K562 (cell line): ENCODE results near the gene NOP14. TPM values are rescaled to one million over a fixed set of nuclear protein-coding genes. Genes with fewer than 3 reads are reported as not detected.

Experiments
- ATAC-seq: fragments of 200-7000 bp; cut with Tn5 transposase; 3 replicates; pipeline ENCODE4 v1.9.1; 2020; ENCODE audit warnings: moderate library complexity
- BruUV-seq: library from RNA; stranded (reverse); fragments of 400-500 nt; replicated peaks from 2 replicates; lab custom pipeline; 2021; lab: Mats Ljungman, UMichigan
- CTCF ChIA-PET: fragments of 300-600 bp; formaldehyde crosslinking; extraction: SDS; loops from one replicate; lab custom pipeline; 2021; ENCODE audit warnings: low intra/inter-chr PET ratio; lab: Yijun Ruan, JAX
- POLR2A ChIA-PET: fragments of 300-600, 350-650 bp; sonication (Branson Sonifier 250); formaldehyde crosslinking; extraction: SDS; loops from one replicate; lab custom pipeline; 2021; ENCODE audit warnings: antibody characterized with exemption, inconsistent platforms; lab: Yijun Ruan, JAX
- DNase-seq, 4 experiments: peaks; one replicate each; pipeline versions ENCODE4 v3.0.0 to v3.0.0-alpha.2; 2011 to 2018; ENCODE audit warnings: low spot score in 3 of 4, mixed read lengths in 3 of 4; ENCODE audit errors: extremely low read depth in 1 of 4
- FAIRE-seq: peaks from 2 replicates; lab custom pipeline; 2011; peaks lifted over from hg19 to GRCh38; lab: Jason Lieb, UNC
- H2AFZ ChIP-seq: 2 replicates; pipeline ENCODE4 v1.6.0; 2011; ENCODE audit warnings: low read depth, low read length, control low read depth, inconsistent platforms
- H3K27ac ChIP-seq: fragments of 200-600 bp; 3 replicates; pipeline ENCODE4 v1.8.0; 2011; ENCODE audit warnings: low read depth, mild to moderate bottlenecking, control low read depth, inconsistent platforms, low read length, moderate library complexity, mixed read lengths; ENCODE audit errors: extremely low read depth
- H3K27me3 ChIP-seq, 2 experiments: fragments of 300-600 bp in 1 of 2; 2 replicates in 1 of 2; 3 replicates in 1 of 2; pipeline versions ENCODE4 v1.6.0 to v1.8.0; 2011; ENCODE audit warnings: inconsistent platforms in 2 of 2, low read length in 2 of 2, mild to moderate bottlenecking in 1 of 2, mixed read lengths in 1 of 2, moderate library complexity in 1 of 2; ENCODE audit not compliant: control insufficient read depth in 2 of 2, insufficient read depth in 2 of 2
- H3K36me3 ChIP-seq: fragments of 300-600 bp; 3 replicates; pipeline ENCODE4 v1.8.0; 2011; ENCODE audit warnings: mild to moderate bottlenecking, low read length, inconsistent platforms; ENCODE audit not compliant: control insufficient read depth, insufficient read depth
- H3K4me1 ChIP-seq, 2 experiments: fragments of 200-600 bp in 1 of 2; replicated peaks in 1 of 2; 2 replicates in 1 of 2; 3 replicates in 1 of 2; pipeline versions ENCODE4 v1.5.1 to v1.8.0; 2011; ENCODE audit warnings: inconsistent platforms in 2 of 2, low read length in 2 of 2, mild to moderate bottlenecking in 1 of 2, mixed read lengths in 1 of 2, moderate library complexity in 1 of 2; ENCODE audit not compliant: control insufficient read depth in 2 of 2, insufficient read depth in 2 of 2
- H3K4me2 ChIP-seq: 2 replicates; pipeline ENCODE4 v1.6.1; 2011; ENCODE audit warnings: low read length, control low read depth, inconsistent platforms, mixed read lengths; ENCODE audit not compliant: insufficient read depth
- H3K4me3 ChIP-seq: fragments of 200-600 bp; sonication (generic), shearing (Covaris generic); 2 replicates; pipeline ENCODE4 v1.5.1; 2016; ENCODE audit warnings: control low read depth, inconsistent platforms
- H3K79me2 ChIP-seq: fragments of 200-600 bp; 3 replicates; pipeline ENCODE4 v1.8.0; 2011; ENCODE audit warnings: low read length, inconsistent platforms; ENCODE audit not compliant: control insufficient read depth, insufficient read depth
- H3K9ac ChIP-seq, 2 experiments: 2 replicates each; pipeline versions ENCODE4 v1.6.0 to v1.6.1; 2011; ENCODE audit warnings: low read depth in 2 of 2, low read length in 2 of 2, control low read depth in 1 of 2, inconsistent platforms in 1 of 2, mild to moderate bottlenecking in 1 of 2, mixed read lengths in 1 of 2; ENCODE audit not compliant: insufficient read depth in 1 of 2
- H3K9me1 ChIP-seq: one replicate; pipeline ENCODE4 v1.6.0; 2011; ENCODE audit warnings: inconsistent platforms, mild to moderate bottlenecking, low read length, moderate library complexity; ENCODE audit not compliant: control insufficient read depth, insufficient read depth
- H3K9me3 ChIP-seq: replicated peaks from 2 replicates; pipeline ENCODE4 v1.5.1; 2011; ENCODE audit warnings: low read depth, low read length, inconsistent platforms; ENCODE audit not compliant: control insufficient read depth, insufficient read depth
- H4K20me1 ChIP-seq: replicated peaks from 2 replicates; pipeline ENCODE4 v1.6.1; 2011; ENCODE audit warnings: low read length, inconsistent platforms, mixed read lengths; ENCODE audit not compliant: control insufficient read depth, insufficient read depth
- IRF2 ChIP-seq: sonication (generic); formaldehyde crosslinking; IDR thresholded peaks from 2 replicates; pipeline ENCODE4 v1.8.1; 2022; ENCODE audit warnings: mild to moderate bottlenecking, missing genetic modification reagents
- NBN ChIP-seq: fragments of 450-650 bp; IDR thresholded peaks from 2 replicates; pipeline ENCODE4 v1.6.1; 2016; ENCODE audit warnings: low read depth, mild to moderate bottlenecking
- PCBP1 ChIP-seq: fragments of 200-400 bp; formaldehyde crosslinking; IDR thresholded peaks from 2 replicates; pipeline ENCODE4 v1.6.1; 2018; ENCODE audit warnings: mild to moderate bottlenecking, low read depth, low read length; ENCODE audit not compliant: poor library complexity, severe bottlenecking
- RBBP5 ChIP-seq: fragments of 200-600 bp; sonication (generic); IDR thresholded peaks from 2 replicates; pipeline ENCODE4 v1.6.1; 2012; ENCODE audit warnings: borderline replicate concordance, mild to moderate bottlenecking, low read length, control low read depth, inconsistent platforms; ENCODE audit not compliant: insufficient read depth, poor library complexity, severe bottlenecking
- SNAPC5 ChIP-seq: fragments of 250-450 bp; sonication (Bioruptor Pico); IDR thresholded peaks from 2 replicates; pipeline ENCODE4 v1.8.0; 2021; ENCODE audit warnings: moderate library complexity, mild to moderate bottlenecking, inconsistent platforms
- ZNF277 ChIP-seq: fragments of 250-450 bp; sonication (Bioruptor Pico); IDR thresholded peaks from 2 replicates; pipeline ENCODE4 v1.8.0; 2022; ENCODE audit warnings: inconsistent platforms, mild to moderate bottlenecking, moderate library complexity, borderline replicate concordance
- ZZZ3 ChIP-seq: fragments of 450-650 bp; IDR thresholded peaks from 2 replicates; pipeline ENCODE4 v1.6.1; 2016; ENCODE audit warnings: antibody characterized with exemption, mild to moderate bottlenecking, moderate library complexity
- WGBS: fragments of 100-300 bp; shearing (Covaris generic); methylation state at CpG from one replicate; pipeline ENCODE4 v1.1.6; 2016; ENCODE audit warnings: low coverage, mixed read lengths; ENCODE audit not compliant: insufficient coverage; ENCODE audit errors: missing lambda C conversion rate; 5-methylcytosine and 5-hydroxymethylcytosine counted together
- in situ Hi-C: fragments of 300-500 bp; cut with MboI; formaldehyde crosslinking; loops from 4 replicates; pipeline ENCODE4 v1.15.0; 2018; ENCODE audit warnings: inconsistent platforms, mixed read lengths
- intact Hi-C: fragments of 100-400 bp; cut with micrococcal nuclease; formaldehyde crosslinking; loops from 2 replicates; pipeline ENCODE4 v1.14.2; 2022
- polyA plus RNA-seq, 8 experiments: library from polyadenylated mRNA; depleted of rRNA in 4 of 8; stranded (reverse) in 5 of 8; unstranded in 3 of 8; fragments of >200 nt; fragmentation: Nextera tagmentation in 2 of 8; fragmentation: Illumina TruSeq in 1 of 8; extraction: Ambion mirVana in 2 of 8; extraction: Trizol in 1 of 8; gene quantifications; 2 replicates each; pipeline versions ENCODE4 v1.2.1 to v1.2.3, GENCODE V29; 2011 to 2014; ENCODE audit warnings: inconsistent platforms in 1 of 8, missing spikeins in 1 of 8
- total RNA-seq, 7 experiments: library from RNA; depleted of rRNA in 6 of 7; stranded (reverse); fragments of >200 nt in 6 of 7; fragmentation: Illumina TruSeq in 2 of 7; extraction: Trizol in 2 of 7; gene quantifications; 2 replicates each; pipeline versions ENCODE4 v1.2.1 to v1.2.3, GENCODE V29; 2011 to 2021; ENCODE audit warnings: low replicate concordance in 1 of 7

Gene NOP14
- total and polyA plus RNA-seq, 9 of the 15 experiments (the other 6 are each of a cell fraction or from before 2014, with no cell fraction given), result 12.7 to 76.0 (median 50.9) TPM

GRCh38 chr4:2908686-2909085 is 54.5 kb downstream of the NOP14 start:
- Histone ChIP-seq H3K27ac (no peak overlapping the region), H3K36me3 (peaks cover 82% of the 10 kb centered on the region; the same call in 2 of the 3 replicates), H3K9me3 (no peaks in the 10 kb centered on the region), H3K9me1 (no peaks in the 10 kb centered on the region), H3K4me2 (no peak overlapping the region), H3K4me1 (no peaks in the 10 kb centered on the region; a peak in 1 of 5 replicates), H2AFZ (no peak overlapping the region), H4K20me1 (peaks cover 7% of the 10 kb centered on the region; the same call in 1 of the 2 replicates), H3K9ac (no peak overlapping the region), H3K4me3 (no peak overlapping the region), H3K27me3 (no peaks in the 10 kb centered on the region), H3K79me2 (no peaks in the 10 kb centered on the region)
- DNase-seq (no peak), FAIRE-seq (no peak), ATAC-seq (no peak)
- POLR2A ChIA-PET, result no interaction called here
- WGBS, result 85% methylated on average over 7 of the region's 7 CpGs
- BruUV-seq, result no TSS peak
- in situ Hi-C loops (no loop called here), intact Hi-C loops (no loop called here)
- CTCF ChIA-PET, result no interaction called here
- no peak for TF ChIP-seq ZZZ3
- TF ChIP-seq RBBP5, result no peak
- TF ChIP-seq NBN, result no peak
- TF ChIP-seq ZNF277 (CRISPR knock-in tag), result no peak
- TF ChIP-seq PCBP1, result no peak
- no peak for TF ChIP-seq SNAPC5 (CRISPR knock-in tag)
- TF ChIP-seq IRF2, result no peak
